NT2/D1 (cell line): ENCODE data around the gene CIB2.

Source experiments
- YY1 ChIP-seq: IDR thresholded peaks from 2 replicates; pipeline ENCODE4 v1.6.1; 2011; ENCODE audit not compliant: insufficient read length, insufficient read depth
- ZNF274 ChIP-seq: IDR thresholded peaks from 2 replicates; pipeline ENCODE4 v1.6.1; 2011; ENCODE audit warnings: mild to moderate bottlenecking, low read depth, low read length

DNA sequence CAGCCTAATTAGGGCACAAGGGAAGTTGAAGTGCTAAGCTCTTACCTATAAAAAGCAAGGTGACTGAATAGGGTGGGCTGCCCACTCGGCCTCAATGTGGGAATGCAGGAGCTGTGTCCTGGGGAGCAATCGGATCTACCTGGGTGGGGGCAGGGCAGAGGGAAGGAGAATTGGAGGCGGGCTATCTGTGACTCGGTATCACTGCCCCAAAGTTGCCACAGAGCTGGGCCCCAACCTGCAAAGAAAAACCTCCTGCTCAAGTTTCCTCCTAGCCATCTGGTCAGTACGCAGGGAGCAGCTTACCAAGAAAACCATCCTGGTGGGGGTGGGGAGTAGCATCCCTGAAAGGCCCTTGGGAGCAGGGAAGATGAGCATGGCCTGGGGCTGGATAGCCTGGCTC lies 10.7 kb downstream of the CIB2 start:
- TF ChIP-seq ZNF274 = no peak
- TF ChIP-seq YY1 = no peak
